ENCODE data around the gene ADCK1.
A peak's percentile ranks its signal among the peaks of the same experiment; 100 is the strongest.
"Not testable (repeated sequence)": the region's sequence is repeated elsewhere in the genome, so short reads cannot be mapped to it uniquely, and the experiment has no call there.

ADCK1 gene

GRCh38 chr14:77763978-77764377 lies 35.9 kb upstream of the ADCK1 start:
- no peak for TF ChIP-seq CTCF (IDR thresholded peaks at IDR 0.05; ENCODE audit: insufficient read depth, low read depth, low read length, missing control alignments)
- no peak overlapping the region for H3K4me3 ChIP-seq (ENCODE audit: low read depth, low read length)
- no peak for DNase-seq (ENCODE audit: low read depth)

GRCh38 chr14:77768442-77769069 lies 31.4 kb upstream of the ADCK1 start:
- not testable (repeated sequence) for DNase-seq (ENCODE audit: low read depth); H3K4me3 ChIP-seq (ENCODE audit: low read depth, low read length)

GRCh38 chr14:77773966-77774365 lies 25.9 kb upstream of the ADCK1 start:
- not testable (repeated sequence) for DNase-seq (ENCODE audit: low read depth); H3K4me3 ChIP-seq (ENCODE audit: low read depth, low read length)

- TF ChIP-seq CTCF (IDR thresholded peaks at IDR 0.05; ENCODE audit: insufficient read depth, low read depth, low read length, missing control alignments), result no peak
- no peak overlapping the region for H3K4me3 ChIP-seq (ENCODE audit: low read depth, low read length)
- peak; percentile 32 for DNase-seq (ENCODE audit: low read depth)
Observed at GRCh38 chr14:77782202-77782601, 17.7 kb upstream of the ADCK1 start.

- no peak overlapping the region for H3K4me3 ChIP-seq (ENCODE audit: low read depth, low read length)
- no peak for DNase-seq (ENCODE audit: low read depth)
- TF ChIP-seq CTCF (IDR thresholded peaks at IDR 0.05; ENCODE audit: insufficient read depth, low read depth, low read length, missing control alignments), result no peak
Observed at GRCh38 chr14:77786148-77786547, 13.8 kb upstream of the ADCK1 start.

- DNase-seq (ENCODE audit: low read depth), result no peak
- TF ChIP-seq CTCF (IDR thresholded peaks at IDR 0.05; ENCODE audit: insufficient read depth, low read depth, low read length, missing control alignments), result no peak
- H3K4me3 ChIP-seq (ENCODE audit: low read depth, low read length), result no peak overlapping the region
Observed at GRCh38 chr14:77790566-77791224, 9.2 kb upstream of the ADCK1 start.

GRCh38 chr14:77791225-77791600 lies 8.7 kb upstream of the ADCK1 start:
- no peak for TF ChIP-seq CTCF (IDR thresholded peaks at IDR 0.05; ENCODE audit: insufficient read depth, low read depth, low read length, missing control alignments)
- no peak overlapping the region for H3K4me3 ChIP-seq (ENCODE audit: low read depth, low read length)
- no peak for DNase-seq (ENCODE audit: low read depth)

- H3K4me3 ChIP-seq (ENCODE audit: low read depth, low read length); DNase-seq (ENCODE audit: low read depth): not testable (repeated sequence)
Observed at GRCh38 chr14:77793255-77793654, 6.7 kb upstream of the ADCK1 start.

Measured in GM12865 (cell line).